Measurements from ENCODE around the gene KIAA0040. TPM values are rescaled to one million over a fixed set of nuclear protein-coding genes. Genes with fewer than 3 reads are reported as not detected.

The KIAA0040 gene
- total RNA-seq, 2 donors from 2014 or later = 20.2 to 93.1 TPM

DNA sequence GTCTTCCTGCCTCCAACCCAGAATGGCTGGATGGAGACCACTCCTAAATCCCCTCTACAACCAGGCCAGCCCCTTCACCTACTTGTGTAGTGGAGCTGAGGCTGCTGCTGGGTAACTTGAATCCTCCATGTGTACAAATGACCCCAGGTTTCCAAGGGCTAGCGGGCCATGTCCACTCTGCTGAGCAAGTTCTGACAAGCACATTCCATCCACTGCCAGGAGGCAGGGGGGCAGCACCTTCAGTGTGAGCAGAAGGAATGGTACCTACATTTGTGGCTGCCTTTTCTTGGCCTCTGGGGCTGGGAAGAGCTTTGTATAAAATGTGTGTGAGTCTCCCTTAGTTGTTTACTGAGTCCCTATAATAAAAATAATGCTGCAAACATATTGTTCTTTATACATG is 14.5 kb downstream of the KIAA0040 start:
- H3K9me3 ChIP-seq = no peaks in the 10 kb centered on the region

DNA sequence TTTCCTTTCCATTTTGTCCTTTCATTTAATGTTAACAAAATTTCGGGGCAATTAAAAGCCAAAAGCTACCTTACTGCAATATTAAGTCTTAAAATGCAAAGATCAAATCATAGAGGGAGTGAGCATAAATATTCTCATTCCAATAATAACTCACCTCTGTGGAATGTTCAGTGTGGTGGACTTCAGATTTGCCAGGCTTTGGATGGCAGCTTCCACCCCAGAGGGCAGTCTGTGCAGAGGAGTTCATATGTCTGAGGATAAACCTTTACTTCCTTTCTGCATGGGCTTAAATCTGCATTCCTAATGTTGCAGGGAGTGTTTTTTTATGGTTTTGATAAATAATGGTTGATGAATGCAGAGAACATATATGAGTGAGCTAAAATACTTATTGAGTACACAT is 16.3 kb downstream of the KIAA0040 start:
- H3K36me3 ChIP-seq = peaks cover 19% of the 10 kb centered on the region
- TF ChIP-seq, protein P1, sequence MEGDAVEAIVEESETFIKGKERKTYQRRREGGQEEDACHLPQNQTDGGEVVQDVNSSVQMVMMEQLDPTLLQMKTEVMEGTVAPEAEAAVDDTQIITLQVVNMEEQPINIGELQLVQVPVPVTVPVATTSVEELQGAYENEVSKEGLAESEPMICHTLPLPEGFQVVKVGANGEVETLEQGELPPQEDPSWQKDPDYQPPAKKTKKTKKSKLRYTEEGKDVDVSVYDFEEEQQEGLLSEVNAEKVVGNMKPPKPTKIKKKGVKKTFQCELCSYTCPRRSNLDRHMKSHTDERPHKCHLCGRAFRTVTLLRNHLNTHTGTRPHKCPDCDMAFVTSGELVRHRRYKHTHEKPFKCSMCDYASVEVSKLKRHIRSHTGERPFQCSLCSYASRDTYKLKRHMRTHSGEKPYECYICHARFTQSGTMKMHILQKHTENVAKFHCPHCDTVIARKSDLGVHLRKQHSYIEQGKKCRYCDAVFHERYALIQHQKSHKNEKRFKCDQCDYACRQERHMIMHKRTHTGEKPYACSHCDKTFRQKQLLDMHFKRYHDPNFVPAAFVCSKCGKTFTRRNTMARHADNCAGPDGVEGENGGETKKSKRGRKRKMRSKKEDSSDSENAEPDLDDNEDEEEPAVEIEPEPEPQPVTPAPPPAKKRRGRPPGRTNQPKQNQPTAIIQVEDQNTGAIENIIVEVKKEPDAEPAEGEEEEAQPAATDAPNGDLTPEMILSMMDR (IDR thresholded peaks at IDR 0.05) = no peak
- no peak overlapping the region for H3K27ac ChIP-seq
- no peaks in the 10 kb centered on the region for H3K9me3 ChIP-seq
- no peaks in the 10 kb centered on the region for H3K4me1 ChIP-seq (ENCODE audit: control insufficient read depth in 1 of 2, low read depth in 2 of 2)
- no peak for ATAC-seq (ENCODE audit: insufficient number of reproducible peaks, low FRiP score, low read depth)
- no peak overlapping the region for H3K4me3 ChIP-seq
- no peak for DNase-seq (ENCODE audit: low spot score)
- no peaks in the 10 kb centered on the region for H3K27me3 ChIP-seq (replicated peaks; ENCODE audit: insufficient read depth)

More for the DNA sequence above, 14.5 kb downstream of the KIAA0040 start:
- peaks cover 16% of the 10 kb centered on the region for H3K36me3 ChIP-seq
- H3K4me1 ChIP-seq (ENCODE audit: control insufficient read depth in 1 of 2, low read depth in 2 of 2) = no peaks in the 10 kb centered on the region
- H3K4me3 ChIP-seq = no peak overlapping the region
- DNase-seq (ENCODE audit: low spot score) (no peak), ATAC-seq (ENCODE audit: insufficient number of reproducible peaks, low FRiP score, low read depth) (no peak)
- H3K27ac ChIP-seq = no peak overlapping the region
- TF ChIP-seq, protein P1 (IDR thresholded peaks at IDR 0.05) = no peak
- no peaks in the 10 kb centered on the region for H3K27me3 ChIP-seq (replicated peaks; ENCODE audit: insufficient read depth)

DNA sequence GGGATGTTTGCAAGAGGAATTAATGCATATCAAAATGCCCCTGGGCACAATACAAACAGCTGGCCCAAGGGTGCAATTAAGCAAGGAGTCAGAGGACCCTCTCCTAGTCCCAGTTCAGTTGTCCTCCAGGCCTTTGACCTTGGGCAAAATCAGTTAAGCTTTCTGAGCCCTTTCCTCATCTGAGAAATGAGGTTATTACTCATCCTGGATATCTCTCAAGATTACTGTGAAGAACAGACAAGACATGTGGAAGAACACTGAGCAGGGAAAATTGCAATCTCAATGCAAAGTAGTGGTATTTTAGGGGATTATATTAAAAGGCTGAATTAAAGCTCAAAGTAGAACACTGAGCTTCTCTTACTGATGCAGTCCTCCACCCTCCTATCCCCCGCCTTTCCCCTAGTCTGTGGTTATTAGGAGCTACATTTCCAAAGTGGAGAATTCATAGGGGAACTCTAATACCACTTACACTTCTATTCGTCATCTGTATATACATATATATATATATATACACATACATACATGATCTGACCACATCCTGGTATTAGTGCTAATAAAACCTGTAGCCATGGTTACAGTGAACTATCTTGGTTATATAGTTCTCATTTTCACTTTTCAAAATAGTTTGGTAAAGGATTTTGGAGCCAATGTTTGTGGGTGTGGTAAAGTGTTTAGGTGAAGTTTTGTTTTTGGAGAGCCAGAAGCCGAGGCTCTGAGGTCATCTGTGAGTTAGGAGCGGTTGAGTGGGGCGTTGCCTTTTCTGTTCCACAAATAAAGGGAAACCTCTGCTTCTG is 18.1 kb downstream of the KIAA0040 start:
- DNase-seq (ENCODE audit: low spot score) (no peak), ATAC-seq (ENCODE audit: insufficient number of reproducible peaks, low FRiP score, low read depth) (no peak)
- no peak overlapping the region for H3K4me3 ChIP-seq
- no peak overlapping the region for H3K27ac ChIP-seq
- TF ChIP-seq, protein P1 (IDR thresholded peaks at IDR 0.05) = no peak
- H3K27me3 ChIP-seq (replicated peaks; ENCODE audit: insufficient read depth) = no peaks in the 10 kb centered on the region
- H3K36me3 ChIP-seq = peaks cover 19% of the 10 kb centered on the region
- no peaks in the 10 kb centered on the region for H3K9me3 ChIP-seq
- H3K4me1 ChIP-seq (ENCODE audit: control insufficient read depth in 1 of 2, low read depth in 2 of 2) = peaks cover 0 to 7% of the 10 kb centered on the region in 2 donors

DNA sequence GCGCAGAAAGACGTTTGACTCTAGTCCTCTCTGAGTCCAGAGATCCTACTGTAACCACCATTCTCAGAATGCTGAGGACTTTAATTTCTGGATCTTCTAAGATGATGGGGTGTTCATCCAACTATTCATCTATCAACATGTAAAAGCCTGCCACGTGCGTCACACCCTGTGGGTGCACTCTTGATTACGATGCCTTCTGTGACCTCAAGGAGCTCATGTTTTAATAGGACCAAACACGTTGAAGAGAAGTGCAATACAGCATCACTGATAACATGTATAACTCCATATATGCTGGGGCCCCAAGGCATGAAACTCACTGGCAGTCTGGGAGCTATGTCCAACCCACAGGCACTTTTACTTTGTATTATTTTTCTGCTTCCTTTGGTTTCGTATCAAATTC is 19.0 kb downstream of the KIAA0040 start:
- TF ChIP-seq, protein P1 (IDR thresholded peaks at IDR 0.05) = no peak
- Histone ChIP-seq H3K27ac (no peak overlapping the region), H3K36me3 (peaks cover 19% of the 10 kb centered on the region), H3K4me3 (no peak overlapping the region), H3K9me3 (no peaks in the 10 kb centered on the region), H3K4me1 (ENCODE audit: control insufficient read depth in 1 of 2, low read depth in 2 of 2) (peaks cover 0 to 9% of the 10 kb centered on the region in 2 donors), H3K27me3 (replicated peaks; ENCODE audit: insufficient read depth) (no peaks in the 10 kb centered on the region)
- ATAC-seq (ENCODE audit: insufficient number of reproducible peaks, low FRiP score, low read depth) = no peak
- no peak for DNase-seq (ENCODE audit: low spot score)

DNA sequence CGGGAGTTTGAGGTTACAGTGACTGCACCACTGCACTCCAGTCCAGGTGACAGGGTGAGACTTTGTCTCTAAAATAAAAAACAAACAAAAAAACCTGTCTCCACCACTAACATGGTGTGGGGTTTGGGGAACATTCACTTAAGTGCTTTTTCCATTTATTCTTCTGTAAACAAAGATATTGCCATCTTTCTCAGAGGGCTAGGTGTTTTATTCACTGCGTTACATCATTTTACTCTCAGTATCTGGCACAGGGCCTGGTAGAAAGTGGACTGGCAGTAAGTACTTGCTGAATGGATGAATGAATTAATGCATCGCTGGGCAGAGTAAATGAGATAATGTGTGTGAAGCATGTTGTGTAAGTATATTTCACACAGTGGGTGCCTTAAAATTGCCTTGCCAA is 20.1 kb downstream of the KIAA0040 start:
- H3K27ac ChIP-seq = no peak overlapping the region
- ATAC-seq (ENCODE audit: insufficient number of reproducible peaks, low FRiP score, low read depth) (no peak), DNase-seq (ENCODE audit: low spot score) (no peak)
- H3K36me3 ChIP-seq = peaks cover 15% of the 10 kb centered on the region
- peaks cover 0 to 9% of the 10 kb centered on the region in 2 donors for H3K4me1 ChIP-seq (ENCODE audit: control insufficient read depth in 1 of 2, low read depth in 2 of 2)
- no peaks in the 10 kb centered on the region for H3K9me3 ChIP-seq
- TF ChIP-seq, protein P1 (IDR thresholded peaks at IDR 0.05) = no peak
- H3K4me3 ChIP-seq = no peak overlapping the region
- no peaks in the 10 kb centered on the region for H3K27me3 ChIP-seq (replicated peaks; ENCODE audit: insufficient read depth)
